Measurements from ENCODE around the gene FOXP1.

GRCh38 chr3:71064291-71064955 is 519.1 kb downstream of the FOXP1 start:
- TF ChIP-seq CTCF (IDR thresholded peaks at IDR 0.05), result no peak
- TF ChIP-seq POLR2A (IDR thresholded peaks at IDR 0.05), result no peak
- peak in 1 of 2 donors; percentile 18 for TF ChIP-seq POLR2AphosphoS5 (IDR thresholded peaks at IDR 0.05; ENCODE audit: insufficient read depth in 1 of 2, low read depth in 1 of 2)
